Stimulated activated CD4-positive, alpha-beta T cell treated with anti-CD3 and anti-CD28 coated beads, Interleukin-15, amount 100 ng/mL, for 1 hour (primary cell): Measurements from ENCODE around the gene BCOR.
A peak's percentile ranks its signal among the peaks of the same experiment; 100 is the strongest.

ENCODE experiments used
- DNase-seq, 2 donors: peaks; one replicate each; pipeline ENCODE4 v3.0.0-alpha.2; 2020; ENCODE audit warnings: low read depth in 1 of 2, low spot score in 1 of 2

BCOR gene

DNA sequence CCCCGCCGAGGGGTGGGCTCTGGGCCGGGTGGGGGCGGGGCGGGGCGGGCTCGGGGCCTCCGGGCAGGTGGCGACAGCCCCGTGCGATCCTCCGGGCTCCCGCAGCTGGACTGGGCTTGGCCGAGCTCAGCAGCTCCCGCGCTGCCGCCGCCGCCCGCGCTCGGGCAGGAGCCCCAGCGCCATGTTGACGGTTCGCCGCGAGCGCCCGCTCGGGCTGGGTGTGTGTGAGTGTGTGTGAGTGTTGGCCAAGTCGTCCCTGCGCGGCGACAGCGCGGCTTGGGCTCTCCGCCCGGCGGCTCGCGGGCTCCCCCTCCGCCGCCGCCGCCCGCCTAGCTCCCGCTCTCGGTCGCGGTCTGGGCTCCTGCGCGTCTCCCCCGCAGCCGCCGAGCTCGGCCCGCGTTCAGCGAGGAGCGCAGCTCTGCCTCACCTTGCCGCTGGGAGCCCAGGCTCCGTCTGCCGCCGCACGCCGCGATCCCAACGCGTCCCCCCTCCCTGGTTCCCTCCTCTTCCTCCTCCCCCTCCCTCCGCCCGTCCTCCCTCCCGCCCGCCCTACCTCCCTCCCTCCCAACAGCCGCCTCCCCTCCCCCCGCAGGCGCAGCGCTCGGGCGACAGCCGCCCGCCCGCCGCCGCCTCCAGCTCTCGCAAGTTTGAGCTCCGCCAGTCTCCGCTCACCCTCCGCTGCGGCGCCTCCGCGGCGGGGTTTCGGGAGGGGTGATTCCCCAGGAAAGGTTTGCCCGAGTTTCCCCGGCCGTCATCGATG, at the start of gene BCOR:
BCOR (minus strand) TSS at position 455 of the 760 bp plus-strand sequence. CDS start 20,029 bp downstream, outside the sequence.
- peak; percentile 54 to 61 for DNase-seq

DNA sequence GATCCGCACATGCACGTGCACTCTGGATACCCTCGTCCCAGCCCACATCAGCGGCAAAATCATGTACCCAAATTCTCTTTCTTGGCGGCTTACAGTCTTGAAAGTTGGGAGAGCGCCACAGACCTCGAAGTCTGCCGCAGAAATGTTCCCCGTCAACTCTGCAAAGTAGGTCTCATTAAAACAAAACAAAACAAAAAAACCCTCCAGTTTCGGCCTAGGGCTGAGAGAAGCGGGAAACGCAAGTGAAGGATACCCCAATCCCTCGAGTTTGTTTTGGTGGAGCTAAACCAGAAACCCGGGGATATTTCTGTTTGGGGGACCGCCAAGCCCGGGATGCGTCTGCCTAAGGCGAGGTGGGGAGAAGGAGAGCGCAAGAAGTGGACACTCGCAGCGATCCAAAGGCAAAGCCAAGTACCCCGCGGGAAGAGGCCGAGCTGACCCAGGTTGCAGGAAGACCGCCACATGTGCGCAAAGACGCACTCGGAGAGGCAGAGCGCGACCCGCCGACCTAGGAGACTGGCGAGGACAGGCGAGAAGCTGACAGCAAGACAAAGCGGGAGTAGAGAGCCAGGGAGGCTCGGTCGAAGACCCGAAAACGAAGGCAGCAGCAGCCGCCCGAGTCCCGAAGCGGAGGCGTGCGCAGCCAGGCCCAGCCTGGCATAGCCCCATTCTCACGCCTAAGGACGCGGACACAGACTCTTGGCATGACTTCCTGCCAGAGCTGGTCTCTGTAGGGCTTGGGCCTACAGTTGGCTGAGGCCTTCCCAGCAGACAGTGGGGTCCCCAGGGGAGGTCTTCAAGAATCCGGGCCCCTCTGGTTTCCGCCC, 49.6 kb upstream of the BCOR start:
- DNase-seq = no peak

DNA sequence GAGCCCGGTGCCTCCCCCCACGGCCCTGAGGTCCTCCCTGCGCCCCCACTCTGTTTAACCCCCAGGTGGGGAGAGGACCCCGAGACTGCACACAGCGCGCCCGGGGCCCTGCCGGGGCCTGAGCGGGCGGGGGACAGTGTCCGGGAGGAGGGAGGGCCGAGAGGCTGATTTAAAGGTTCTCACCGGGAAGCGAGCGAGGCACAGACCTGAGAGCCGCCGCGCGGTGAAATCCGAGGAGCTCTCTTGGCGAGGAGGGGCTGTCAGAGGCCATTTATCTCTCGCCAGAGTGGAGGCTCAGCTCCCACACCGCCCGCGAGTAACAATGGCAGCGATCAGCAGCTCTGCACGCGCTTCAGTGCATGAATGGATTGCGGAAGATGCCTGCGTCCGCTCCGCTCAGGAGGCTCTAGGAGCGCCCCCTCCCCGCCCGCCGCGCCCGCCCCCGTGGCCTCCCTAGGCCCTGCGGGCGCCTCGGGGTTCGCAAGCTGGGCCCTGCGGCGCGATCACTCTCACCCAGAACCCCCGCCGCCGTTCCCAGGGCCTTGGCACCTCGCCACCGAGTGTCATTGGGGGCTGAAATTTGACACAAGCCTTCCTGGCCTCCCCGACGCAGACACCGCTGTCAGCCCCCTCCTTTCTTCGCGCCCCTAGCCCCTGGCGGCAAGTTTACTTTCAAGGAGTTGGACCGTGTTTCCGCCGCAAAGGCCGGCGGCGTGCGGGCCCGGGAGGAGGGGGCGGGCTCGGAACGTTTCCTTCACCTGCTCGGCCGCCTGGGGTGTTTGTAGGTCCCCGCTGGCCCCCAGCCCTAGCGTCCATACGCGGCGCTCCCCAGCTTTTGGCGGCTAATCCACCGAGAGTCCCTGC, 48.7 kb upstream of the BCOR start:
- no peak for DNase-seq

DNA sequence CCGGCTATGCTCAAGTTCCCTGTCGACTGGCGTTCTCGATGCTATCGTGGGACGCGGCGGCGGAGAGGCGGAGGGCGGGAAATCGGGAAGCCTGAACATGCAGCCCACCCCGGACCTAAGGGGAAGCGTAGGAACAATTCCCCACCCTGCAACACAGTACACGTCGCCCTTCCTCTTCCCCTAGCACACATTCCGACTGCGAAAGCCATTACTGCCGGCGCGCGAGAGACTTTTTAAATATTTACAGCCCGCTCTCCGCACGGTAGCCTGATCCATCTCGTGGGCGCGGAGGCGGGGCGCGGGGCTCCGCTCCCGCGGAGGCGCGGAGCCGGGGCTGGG, 48.1 kb upstream of the BCOR start:
- DNase-seq = no peak

DNA sequence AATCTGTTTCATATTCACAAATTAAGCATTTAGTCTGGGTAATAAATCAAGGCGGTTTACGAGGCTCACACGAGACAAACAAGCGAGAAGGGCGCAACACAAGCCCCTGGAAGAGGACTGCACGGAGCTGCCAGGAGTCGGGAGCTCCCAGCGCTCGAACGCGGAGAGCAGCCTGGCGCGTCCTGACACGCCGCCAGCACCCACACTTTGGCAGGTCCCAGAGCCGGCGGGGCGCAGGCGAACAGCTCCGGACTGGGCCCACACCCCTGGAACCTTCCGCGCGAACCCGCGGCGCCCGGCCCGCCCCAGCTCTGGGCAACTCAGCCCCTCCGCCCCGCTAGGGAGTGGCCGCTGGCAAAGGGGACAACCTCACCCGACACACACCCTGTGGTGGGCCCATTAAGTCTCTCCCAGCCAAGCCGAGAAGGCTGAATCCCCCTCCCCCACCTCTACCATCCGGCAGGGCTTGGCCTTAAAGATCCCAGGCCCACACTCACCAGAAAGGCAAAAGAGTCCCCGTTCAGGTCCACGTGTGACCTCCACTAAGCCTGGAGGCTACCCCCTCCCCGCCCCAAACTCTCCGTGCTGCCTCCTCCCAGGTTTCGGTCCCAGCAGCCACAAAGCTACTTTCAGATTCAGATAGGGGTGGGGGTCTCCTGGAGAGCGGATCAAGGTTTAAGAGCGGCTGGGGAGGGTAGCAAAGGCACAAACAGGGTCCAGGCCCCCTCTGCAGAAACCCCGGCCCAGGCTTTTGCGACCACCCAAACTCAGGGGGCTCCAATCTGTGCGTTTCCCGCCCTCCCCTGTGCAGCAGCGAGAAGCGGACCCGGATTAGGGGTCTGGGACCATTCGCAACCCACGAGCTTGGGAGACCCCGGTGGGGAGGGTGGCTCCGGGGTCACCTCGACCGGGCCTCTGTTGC, 47.5 kb upstream of the BCOR start:
- no peak for DNase-seq

DNA sequence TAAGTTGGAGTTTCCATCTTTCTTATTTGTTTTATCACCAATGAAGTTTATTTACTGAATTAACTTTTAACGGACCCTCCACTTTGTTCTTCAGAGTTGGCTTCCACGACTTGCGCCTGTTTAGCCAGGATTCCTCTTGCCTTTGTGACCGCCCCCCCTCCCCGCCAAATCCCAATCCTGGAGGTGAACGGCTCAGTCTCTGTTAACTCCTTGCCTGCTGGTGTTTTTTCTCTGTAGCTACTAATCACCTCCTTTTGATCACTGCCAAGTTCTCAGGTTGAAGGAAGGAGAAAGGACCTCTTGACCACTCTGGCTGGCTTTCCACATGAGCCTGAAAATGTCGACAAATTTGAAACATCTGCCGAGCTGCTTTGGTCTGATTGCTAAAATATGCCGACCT, 46.8 kb upstream of the BCOR start:
- no peak for DNase-seq

DNA sequence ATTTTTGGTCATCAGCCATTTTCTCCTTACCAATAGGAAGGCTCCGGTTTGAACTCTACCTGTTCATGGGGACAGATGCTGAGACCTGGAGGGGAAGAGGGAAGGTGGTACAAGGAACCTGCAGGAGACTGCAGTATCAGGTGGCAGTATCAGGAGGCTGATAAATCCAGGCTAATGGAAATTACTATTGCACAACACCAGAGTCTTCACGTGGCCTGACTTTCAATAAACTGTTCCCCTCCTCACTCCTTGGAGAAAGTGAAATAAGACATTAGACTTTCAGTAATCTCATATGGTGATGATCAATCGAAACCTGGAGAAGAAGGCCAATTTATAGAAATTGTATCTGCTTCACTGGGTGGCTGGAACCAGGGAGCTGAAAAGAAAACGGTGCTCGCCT, 46.2 kb upstream of the BCOR start:
- DNase-seq = no peak

DNA sequence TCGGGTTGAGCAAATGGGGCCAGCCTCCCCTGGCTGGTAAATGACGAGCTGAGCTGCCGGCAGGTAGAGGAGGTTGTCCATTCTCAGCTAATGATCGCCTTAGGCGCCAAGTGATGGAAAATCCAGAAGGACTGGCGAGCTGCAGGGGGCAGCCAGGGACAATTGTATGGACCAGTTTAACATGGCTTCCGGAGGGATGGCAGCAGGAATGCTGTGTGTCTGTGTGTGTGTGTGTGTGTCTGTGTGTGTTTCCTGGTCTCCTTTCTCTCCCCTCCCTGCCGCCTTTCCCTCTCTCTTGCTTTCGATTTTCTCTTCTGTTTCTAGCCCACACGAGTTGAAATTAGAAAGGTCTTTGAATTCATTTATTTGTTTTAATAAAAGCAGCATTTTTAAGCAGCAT, 45.2 kb upstream of the BCOR start:
- no peak for DNase-seq

DNA sequence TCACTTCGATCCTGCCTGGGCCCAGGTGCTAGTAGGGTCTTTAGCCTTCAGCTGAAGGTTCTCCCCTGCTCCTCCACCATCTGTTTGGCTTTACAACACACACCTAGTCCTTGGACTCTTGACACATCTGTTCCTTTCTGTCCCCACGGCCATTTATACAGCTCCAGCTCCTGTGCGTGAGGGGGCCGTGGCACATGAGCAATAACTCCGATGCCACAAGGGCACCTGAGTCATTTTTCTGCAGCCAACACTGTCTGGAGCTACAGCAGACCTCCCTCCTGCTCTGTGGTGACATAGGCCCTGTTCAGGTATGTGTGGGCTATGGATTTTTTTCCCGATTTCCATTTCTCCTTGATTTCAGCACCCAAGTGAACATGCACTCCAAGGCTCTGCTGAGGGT, 44.7 kb upstream of the BCOR start:
- no peak for DNase-seq

DNA sequence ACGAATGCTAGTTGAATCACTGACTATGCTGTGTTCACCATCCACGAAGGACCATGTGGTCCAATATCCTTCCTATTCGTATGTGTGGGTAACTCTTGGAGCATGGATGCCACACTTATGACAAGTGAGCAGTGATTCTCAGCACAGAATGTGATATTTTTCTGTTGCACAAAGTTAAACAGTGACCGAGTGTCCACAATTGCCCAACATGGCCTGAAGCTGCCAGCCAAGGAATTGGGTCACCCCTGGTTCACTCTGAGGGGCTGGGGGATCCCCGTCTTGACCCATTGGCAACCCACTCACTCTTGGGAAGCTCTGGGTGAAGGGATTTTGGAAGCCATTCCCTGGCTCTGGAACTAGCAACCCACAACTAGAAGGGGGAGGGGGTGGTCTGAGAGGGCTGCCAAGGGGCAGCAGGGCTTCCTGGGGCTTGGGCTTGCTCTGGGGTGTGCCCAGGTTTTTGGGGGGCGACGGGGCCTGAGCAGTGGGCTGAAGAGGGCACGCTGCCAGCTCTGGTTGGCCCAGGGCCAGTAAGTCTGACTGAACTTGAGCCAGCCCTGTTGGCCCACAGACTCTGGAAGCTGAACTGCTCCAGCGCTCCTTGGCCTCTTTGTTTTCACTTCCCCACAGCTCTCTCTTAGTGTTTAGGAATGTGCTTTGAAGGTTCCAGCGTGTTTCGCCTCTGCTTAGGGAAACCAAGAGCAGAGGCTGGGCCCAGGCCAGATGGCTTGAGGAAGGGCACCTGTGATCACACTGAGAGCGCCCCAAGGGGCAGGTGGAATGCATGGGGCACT, 43.1 kb upstream of the BCOR start:
- DNase-seq = no peak

DNA sequence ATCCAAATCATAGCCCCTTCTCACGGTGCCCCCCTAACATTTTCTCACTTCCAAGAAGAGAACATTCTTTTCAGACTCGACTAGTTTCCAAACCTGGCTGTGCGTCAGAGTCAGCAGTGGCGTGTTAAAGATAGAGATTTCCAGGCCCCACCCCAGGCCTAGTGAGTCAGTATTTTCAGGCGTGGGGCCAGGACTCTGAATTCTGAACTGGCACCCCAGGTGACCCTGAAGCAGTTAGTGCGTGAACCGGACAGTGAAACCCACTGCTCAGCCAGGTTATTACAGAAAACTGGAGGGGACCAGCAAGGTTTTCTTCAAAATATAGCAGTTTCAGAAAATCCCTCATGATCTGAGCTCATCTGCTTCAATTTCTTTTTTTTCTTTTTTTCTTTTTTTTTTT, 35.0 kb upstream of the BCOR start:
- DNase-seq = no peak

DNA sequence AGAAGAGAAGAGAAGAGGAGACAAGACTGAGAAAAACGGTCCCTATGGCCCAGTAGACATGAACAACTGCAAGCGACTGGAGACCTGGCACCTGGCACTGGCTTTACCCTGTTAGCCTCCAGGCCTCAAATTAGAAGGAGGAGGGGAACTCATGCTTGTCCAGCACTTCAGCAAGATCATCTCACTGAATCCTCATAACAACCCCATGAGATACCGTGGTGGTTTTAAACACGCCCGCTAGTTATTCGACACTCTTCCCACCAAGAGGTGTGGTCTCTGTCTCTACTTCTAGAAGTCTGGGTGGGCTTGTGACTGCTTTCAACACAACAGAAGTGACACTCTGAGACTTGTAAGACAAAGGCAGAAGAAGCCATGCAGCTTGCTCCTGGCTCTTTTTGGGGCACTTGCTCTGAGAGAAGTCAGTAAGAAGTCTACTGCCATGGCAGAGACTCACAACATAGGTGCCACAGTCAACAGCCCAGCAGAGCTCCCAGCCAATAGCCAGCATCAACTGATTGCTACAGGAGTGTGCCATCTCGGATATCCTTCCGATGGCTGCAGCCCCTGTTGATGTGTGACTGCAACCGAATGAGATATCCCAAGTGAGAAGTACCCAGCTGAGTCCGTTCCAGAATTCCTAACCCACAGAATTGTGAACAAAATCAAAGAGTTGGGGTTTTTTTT, 34.0 kb upstream of the BCOR start:
- DNase-seq = no peak

DNA sequence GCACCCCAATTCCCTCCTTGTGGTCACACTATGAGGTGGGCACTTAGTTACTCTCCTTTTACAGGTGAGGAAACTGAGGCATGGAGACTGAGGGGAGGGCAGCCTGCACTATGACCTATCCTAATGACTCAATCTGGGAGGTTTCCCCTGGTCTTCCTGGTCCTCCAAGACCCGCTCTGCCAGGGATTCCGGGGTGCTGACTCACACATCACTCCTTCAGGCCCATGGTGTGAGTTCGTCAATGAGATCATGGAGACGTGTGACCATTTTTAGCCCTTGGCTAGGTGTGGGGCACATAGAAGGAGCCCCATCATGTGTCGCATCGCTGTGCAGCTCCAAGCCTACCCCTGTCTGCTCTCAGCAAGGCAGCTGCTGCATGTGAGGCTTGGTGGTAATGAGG, 32.4 kb upstream of the BCOR start:
- no peak for DNase-seq

DNA sequence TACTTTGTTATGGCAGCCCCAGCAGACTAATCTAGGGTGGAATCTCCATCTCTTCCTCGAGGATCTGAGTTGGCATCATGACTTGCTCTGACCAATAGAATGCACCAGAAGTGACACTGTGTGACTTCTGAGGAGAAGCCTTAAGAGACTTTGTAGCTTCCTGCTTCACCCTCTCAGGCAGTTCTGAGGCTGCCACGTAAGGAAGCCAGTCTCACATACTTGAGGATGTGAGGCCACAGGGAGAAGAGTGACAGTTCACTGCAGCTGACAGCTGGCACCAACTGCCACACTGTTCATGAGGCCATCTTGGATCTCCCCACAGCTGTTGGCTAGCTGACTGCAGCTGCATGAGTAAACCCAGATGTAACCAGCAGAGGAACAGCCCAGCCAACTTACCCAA, 29.3 kb upstream of the BCOR start:
- no peak for DNase-seq

DNA sequence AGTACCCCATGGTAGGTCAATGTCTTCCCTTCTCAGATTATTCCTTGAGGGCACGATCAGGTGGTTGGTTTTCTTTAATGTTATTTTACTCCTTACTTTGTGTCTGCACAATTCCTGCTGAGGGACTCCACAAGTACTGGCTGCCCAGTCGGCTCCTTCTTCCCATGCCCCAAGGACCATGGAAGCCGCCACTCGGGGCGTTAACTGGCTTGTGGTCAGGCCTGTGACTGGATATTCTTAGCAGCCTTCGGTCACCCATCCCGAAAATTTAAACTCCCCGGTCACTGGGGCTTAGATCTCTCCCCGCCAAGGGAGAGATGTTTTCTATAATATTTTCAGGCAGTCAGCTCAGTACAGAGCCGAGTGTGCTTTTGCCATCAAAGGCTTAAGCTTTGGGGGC, 24.7 kb upstream of the BCOR start:
- DNase-seq = no peak

DNA sequence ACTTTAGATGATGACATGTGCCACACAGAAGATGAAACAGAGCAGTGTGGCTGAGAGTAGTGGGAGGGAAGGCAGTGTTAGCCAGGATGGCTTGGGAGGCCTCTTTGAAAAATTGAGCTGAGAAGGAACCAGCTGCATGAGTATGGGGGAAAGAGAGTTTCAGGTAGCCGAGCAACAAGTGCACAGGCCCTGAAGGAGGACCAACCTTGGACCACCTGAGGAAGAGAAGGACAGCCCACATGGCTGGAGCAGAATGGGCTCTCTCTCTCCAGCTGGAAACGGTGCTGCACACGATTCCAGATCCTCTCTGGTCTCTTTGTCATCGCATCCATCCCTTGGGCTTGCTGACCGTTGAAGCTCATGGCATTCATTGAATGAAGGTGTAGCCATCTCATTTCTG, 23.9 kb upstream of the BCOR start:
- DNase-seq = no peak

DNA sequence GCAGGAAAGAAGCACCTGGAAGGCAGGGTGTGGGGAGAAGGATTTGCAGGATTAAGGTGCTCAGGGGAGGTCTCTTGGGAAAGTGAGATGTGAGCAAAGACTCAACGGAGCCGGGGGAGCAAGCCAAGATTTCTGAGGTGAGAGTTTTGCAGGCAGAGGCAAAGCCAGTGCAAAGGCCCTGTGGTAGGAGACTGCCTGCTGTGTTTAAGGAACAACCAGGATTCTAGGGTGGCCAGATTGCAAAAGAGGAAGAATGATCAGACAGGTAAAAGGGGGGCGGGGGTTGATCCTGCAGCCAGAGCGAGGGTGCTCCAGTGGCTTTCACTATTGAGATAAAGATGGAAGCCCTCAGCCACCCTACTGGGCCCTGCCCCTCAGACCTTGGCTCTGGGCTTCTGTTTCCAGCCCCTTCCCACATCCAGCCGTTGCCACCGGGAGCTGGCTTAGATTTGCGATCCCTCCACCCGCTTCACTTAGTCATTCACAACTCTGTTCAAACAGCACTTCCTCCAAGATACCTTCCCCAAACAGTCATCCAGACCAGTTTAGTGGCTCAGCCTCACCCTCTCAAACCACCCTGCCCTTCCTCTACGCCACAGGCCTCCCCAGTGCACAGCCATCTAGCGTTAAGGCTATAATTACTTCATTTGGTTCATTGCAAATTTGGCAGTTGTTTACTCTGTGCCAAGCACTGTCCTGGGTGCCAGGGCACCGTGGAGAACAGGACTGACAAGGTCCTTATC, 23.3 kb upstream of the BCOR start:
- no peak for DNase-seq

DNA sequence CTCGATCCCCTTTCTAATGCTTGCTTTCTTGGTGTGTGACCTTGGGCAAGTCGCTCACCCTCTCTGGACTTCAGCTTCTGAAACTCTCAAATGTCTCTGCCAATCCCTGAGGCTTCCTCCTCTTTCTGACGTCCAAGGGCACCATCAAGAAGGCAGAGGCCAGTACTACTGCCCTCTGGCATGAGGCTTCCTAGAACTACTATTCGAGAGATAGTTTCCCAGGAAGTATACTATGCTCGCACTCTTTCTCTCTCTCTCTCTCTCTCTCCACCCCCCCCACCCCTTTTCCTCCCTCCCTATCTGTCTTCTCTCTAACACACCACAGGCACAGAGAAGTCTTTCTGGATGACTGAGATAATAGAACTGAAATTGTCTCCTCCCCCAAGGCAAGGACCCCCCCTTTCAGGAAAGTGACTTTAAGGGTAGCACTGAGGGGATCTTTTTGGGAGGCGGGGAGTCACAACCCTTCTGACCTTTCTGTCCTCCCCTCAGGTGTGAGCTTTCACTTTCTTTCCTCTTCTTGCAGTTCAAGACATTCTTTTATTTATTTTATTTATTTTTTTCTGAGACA, 20.0 kb upstream of the BCOR start:
- no peak for DNase-seq
